Sigmoid colon (tissue), 4 donors: Measurements from ENCODE around the gene PLEKHG4B.

Experiments used
- POLR2AphosphoS5 ChIP-seq, 4 donors: sonication (generic); formaldehyde crosslinking; IDR thresholded peaks; one replicate each; pipeline ENCODE4 v1.6.1; 2017; ENCODE audit warnings: antibody characterized with exemption in 4 of 4
- TF ChIP-seq, protein P1 (sequence below), 4 experiments: fragments of 450-650 bp in 3 of 4; fragments of 200-600 bp in 1 of 4; IDR thresholded peaks; one replicate each; pipeline ENCODE4 v1.5.1; 2016 to 2019; ENCODE audit warnings: antibody characterized with exemption in 4 of 4, mild to moderate bottlenecking in 3 of 4, moderate library complexity in 2 of 4

DNA sequence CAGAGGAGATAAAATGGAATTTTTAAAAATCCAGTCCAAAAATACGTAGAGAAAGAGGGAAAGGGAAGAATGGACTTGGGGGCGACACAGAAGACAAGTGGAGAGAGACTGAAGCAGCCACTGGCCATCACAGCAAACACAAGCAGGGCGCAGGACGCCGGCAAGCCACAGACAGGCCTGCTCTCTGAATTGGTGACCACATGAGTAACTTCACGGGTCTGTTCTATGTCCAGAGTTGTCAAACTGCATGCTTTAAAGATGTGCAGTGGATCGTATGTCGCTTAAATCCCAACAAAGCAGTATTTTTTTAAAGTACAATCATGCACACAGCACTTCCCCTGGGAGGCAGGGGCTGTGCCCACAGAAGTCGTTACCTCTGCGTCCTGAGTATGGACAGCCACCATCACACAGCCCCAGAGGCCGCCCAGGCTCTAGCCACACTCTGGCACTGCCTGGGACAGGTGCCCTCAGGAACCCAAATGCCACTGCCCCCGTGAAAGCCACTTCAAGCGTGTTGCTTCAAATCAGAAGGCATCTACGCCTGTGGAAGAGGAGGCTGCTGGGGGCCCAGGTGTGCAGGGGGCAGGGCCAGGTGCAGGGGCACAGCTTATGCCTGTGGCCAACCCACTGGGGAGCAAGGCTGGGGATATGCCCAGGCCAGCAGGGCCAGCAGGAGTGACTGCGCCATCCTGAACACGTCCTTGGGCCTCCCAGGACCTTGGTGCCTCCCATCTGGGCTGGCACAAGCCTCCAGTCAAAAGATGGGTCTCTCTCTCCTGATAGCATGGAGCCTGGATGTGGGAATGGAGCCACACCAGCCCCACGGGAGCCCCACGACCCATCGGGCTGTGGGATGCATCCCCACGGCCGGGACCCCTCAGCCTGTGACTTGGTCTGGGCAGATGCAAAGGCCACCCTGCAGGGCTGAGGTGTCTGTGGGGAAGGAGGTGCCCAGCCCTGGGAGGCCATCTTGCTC is 93.4 kb downstream of the PLEKHG4B start:
- TF ChIP-seq, protein P1, sequence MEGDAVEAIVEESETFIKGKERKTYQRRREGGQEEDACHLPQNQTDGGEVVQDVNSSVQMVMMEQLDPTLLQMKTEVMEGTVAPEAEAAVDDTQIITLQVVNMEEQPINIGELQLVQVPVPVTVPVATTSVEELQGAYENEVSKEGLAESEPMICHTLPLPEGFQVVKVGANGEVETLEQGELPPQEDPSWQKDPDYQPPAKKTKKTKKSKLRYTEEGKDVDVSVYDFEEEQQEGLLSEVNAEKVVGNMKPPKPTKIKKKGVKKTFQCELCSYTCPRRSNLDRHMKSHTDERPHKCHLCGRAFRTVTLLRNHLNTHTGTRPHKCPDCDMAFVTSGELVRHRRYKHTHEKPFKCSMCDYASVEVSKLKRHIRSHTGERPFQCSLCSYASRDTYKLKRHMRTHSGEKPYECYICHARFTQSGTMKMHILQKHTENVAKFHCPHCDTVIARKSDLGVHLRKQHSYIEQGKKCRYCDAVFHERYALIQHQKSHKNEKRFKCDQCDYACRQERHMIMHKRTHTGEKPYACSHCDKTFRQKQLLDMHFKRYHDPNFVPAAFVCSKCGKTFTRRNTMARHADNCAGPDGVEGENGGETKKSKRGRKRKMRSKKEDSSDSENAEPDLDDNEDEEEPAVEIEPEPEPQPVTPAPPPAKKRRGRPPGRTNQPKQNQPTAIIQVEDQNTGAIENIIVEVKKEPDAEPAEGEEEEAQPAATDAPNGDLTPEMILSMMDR (IDR thresholded peaks at IDR 0.05): no peak
- peak; percentile 27 to 68 (median 50) for TF ChIP-seq POLR2AphosphoS5 (IDR thresholded peaks at IDR 0.05)
